Prostate gland (tissue), 2 donors: ENCODE results near the gene ABLIM3.

Experiments used
- CTCF ChIP-seq, 4 experiments: fragments of 200-600 bp in 2 of 4; fragments of 450-650 bp in 2 of 4; sonication (generic) in 2 of 4; IDR thresholded peaks; 1 replicate in 3 of 4; 2 replicates in 1 of 4; pipeline ENCODE4 v1.5.1; 2016 to 2019; ENCODE audit warnings: antibody characterized with exemption in 4 of 4, mild to moderate bottlenecking in 2 of 4, moderate library complexity in 2 of 4
- POLR2AphosphoS5 ChIP-seq: sonication (generic); formaldehyde crosslinking; IDR thresholded peaks from one replicate; pipeline ENCODE4 v1.6.1; 2017; ENCODE audit warnings: antibody characterized with exemption

GRCh38 chr5:149094996-149095395 is 46.3 kb upstream of the ABLIM3 start:
- TF ChIP-seq POLR2AphosphoS5 = no peak
- TF ChIP-seq CTCF (IDR thresholded peaks at IDR 0.05) = no peak
